Right cardiac atrium (tissue), 5 donors: Measurements from ENCODE around the gene FBXO15. TPM values are rescaled to one million over a fixed set of nuclear protein-coding genes. Genes with fewer than 3 reads are reported as not detected.

Experiments
- ATAC-seq, 2 donors: fragments of 200-7000 bp; cut with Tn5 transposase; one replicate each; pipeline versions ENCODE4 v1.8.0 to v1.9.1; 2020; ENCODE audit warnings: moderate library complexity in 2 of 2, mild to moderate bottlenecking in 1 of 2
- DNase-seq, 3 donors: peaks; one replicate each; pipeline ENCODE4 v3.0.0-alpha.2; 2020
- H3K27ac ChIP-seq: one replicate; pipeline ENCODE4 v1.5.1; 2013; ENCODE audit warnings: mild to moderate bottlenecking, low read length, control low read depth, moderate library complexity
- H3K27me3 ChIP-seq: one replicate; pipeline ENCODE4 v1.6.1; 2013; ENCODE audit not compliant: control insufficient read depth, insufficient read depth
- H3K4me1 ChIP-seq: one replicate; pipeline ENCODE4 v1.6.1; 2013; ENCODE audit warnings: low read length; ENCODE audit not compliant: control insufficient read depth, insufficient read depth
- H3K4me3 ChIP-seq: one replicate; pipeline ENCODE4 v1.5.1; 2013; ENCODE audit warnings: low read length, control low read depth
- H3K9me3 ChIP-seq: one replicate; pipeline ENCODE4 v1.6.1; 2013; ENCODE audit warnings: low read length; ENCODE audit not compliant: control insufficient read depth
- WGBS: extraction: QIAGEN DNeasy Blood & Tissue Kit; methylation state at CpG from one replicate; pipeline ENCODE4 v1.1.7; 2013; 5-methylcytosine and 5-hydroxymethylcytosine counted together
- intact Hi-C, 4 donors: fragments of 100-400 bp; cut with DNase I; formaldehyde crosslinking; loops; one replicate each; pipeline versions ENCODE4 v1.11.0 to v1.14.0; 2022 to 2023
- polyA plus RNA-seq: library from polyadenylated mRNA; stranded (reverse); fragments of 200-250 nt; gene quantifications from one replicate; pipeline ENCODE4 v1.2.3, GENCODE V29; 2013
- total RNA-seq, 4 donors: library from RNA; stranded (reverse); fragmentation: NEBNext Ultra II Directional; extraction: Animal tissue kit (Norgen Biotek cat#: 25700); gene quantifications; one replicate each; pipeline ENCODE4 v1.2.1, GENCODE V29; 2021
- donor health status: healthy with polysubstance abuse.
- donor health status: DM: no; HTN: yes; CAD: no.
- donor health status: DM: no; HTN: no; CAD: no.
- donor health status: DM: no; HTN: yes; CAD: no; lungs with severe emphysema.
- donor health status: DM: yes; HTN: yes; CAD: no.

Gene FBXO15
- total and polyA plus RNA-seq, 5 donors: 0.43 to 1.1 (median 0.50) TPM; not detected in 1

DNA sequence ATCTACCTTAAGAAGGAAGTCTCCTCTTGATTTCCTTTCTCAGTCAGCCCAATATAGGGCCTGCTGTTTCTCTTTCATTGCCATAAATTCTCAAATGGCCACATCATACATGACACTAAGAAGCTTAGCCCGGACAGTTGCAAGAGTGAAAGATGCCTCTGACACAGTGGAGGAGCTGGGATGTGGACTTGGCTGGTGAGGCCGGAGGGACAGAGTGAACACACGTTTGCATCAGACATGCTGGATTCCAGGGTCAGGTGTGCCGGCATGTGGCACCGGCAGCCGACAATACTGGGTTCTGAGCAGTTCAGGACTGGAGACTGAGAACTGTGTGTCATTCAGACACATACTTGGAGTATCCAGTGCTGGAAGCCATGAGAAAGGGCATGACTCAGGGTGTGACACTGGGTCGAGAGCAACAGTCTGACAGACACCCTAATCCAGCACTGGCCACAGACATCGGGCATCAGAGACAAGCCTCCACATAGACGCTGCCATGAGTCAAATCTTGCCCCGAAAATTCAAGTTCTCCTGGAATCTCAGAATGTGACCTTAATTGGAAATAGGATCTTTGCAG is 32.1 kb upstream of the FBXO15 start:
- Histone ChIP-seq H3K27me3 (no peaks in the 10 kb centered on the region), H3K27ac (no peak overlapping the region), H3K9me3 (no peaks in the 10 kb centered on the region), H3K4me1 (no peaks in the 10 kb centered on the region), H3K4me3 (no peak overlapping the region)
- WGBS: 81% methylated on average over 10 of the region's 10 CpGs
- intact Hi-C loops: loop anchor here in 1 of 4 donors (10.0 kb wide), 1 partner anchor 365 kb away; no protein-coding TSS in a partner anchor
- no peak for DNase-seq
- ATAC-seq: no peak

DNA sequence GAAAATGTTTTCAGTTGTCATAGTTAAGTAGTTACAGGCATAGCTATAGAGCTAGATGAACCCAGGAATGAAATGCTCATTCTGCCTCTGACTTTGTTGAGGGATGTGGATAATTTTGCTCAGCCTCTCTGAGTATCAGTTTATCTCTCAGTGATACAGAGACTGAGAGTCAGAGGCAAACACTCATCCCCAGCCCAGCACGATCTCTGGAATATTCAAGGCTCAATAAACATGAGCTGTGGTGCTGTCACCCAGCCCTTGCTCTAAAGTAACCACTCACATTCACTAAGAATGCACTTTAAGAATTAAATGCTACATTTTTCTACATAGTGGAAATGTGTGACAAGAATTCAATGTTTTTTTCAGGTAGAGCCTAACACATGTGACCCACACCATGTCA is 31.2 kb upstream of the FBXO15 start:
- Histone ChIP-seq H3K27ac (no peak overlapping the region), H3K27me3 (no peaks in the 10 kb centered on the region), H3K4me1 (no peaks in the 10 kb centered on the region), H3K9me3 (no peaks in the 10 kb centered on the region), H3K4me3 (no peak overlapping the region)
- DNase-seq (no peak), ATAC-seq (no peak)
- intact Hi-C loops: no loop called here
- WGBS: 75% methylated on average over 1 of the region's 1 CpG

DNA sequence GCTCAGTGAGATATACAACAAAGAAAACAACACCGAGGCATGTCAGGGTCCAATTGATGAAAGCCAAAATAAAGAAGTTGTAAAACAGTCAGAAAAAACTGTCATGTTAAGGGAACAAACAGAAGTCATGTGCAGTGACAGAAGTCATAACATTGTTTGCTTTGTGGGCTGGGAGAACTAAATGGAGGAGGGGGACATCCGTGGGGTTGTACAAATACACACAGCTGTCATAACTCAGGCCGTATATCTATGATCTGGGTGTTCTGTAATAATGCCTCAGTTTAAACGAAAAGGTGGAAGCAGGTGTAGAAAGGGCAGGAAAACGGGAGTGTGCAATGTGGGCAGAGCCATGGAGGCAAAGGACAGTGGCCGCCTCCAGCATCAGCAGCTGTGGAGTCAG is 28.0 kb upstream of the FBXO15 start:
- Histone ChIP-seq H3K27ac (no peak overlapping the region), H3K9me3 (no peaks in the 10 kb centered on the region), H3K27me3 (no peaks in the 10 kb centered on the region), H3K4me3 (no peak overlapping the region), H3K4me1 (no peaks in the 10 kb centered on the region)
- WGBS: 71% methylated on average over 6 of the region's 6 CpGs
- ATAC-seq: no peak
- DNase-seq: no peak
- intact Hi-C loops: no loop called here

DNA sequence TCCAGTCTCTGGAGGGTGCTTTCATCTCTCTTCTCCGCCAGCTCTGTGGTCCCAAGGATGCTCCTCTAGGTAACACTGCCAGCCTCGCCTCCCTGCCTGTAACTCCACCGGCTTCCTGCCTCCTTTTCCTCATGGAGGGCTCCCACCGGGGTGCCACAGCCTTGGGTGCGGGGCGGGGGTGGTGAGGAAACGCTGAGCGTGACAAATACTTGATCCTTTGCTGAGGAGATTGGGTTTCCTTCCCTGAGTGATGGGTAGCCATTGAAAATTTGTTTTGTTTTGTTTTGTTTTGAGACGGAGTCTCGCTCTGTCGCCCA is 25.8 kb upstream of the FBXO15 start:
- H3K9me3 ChIP-seq: no peaks in the 10 kb centered on the region
- no peak overlapping the region for H3K4me3 ChIP-seq
- intact Hi-C loops: no loop called here
- DNase-seq (peak in 1 of 3 donors; percentile 56), ATAC-seq (no peak)
- 89% methylated on average over 11 of the region's 11 CpGs for WGBS
- H3K27ac ChIP-seq: no peak overlapping the region
- no peaks in the 10 kb centered on the region for H3K4me1 ChIP-seq
- no peaks in the 10 kb centered on the region for H3K27me3 ChIP-seq

DNA sequence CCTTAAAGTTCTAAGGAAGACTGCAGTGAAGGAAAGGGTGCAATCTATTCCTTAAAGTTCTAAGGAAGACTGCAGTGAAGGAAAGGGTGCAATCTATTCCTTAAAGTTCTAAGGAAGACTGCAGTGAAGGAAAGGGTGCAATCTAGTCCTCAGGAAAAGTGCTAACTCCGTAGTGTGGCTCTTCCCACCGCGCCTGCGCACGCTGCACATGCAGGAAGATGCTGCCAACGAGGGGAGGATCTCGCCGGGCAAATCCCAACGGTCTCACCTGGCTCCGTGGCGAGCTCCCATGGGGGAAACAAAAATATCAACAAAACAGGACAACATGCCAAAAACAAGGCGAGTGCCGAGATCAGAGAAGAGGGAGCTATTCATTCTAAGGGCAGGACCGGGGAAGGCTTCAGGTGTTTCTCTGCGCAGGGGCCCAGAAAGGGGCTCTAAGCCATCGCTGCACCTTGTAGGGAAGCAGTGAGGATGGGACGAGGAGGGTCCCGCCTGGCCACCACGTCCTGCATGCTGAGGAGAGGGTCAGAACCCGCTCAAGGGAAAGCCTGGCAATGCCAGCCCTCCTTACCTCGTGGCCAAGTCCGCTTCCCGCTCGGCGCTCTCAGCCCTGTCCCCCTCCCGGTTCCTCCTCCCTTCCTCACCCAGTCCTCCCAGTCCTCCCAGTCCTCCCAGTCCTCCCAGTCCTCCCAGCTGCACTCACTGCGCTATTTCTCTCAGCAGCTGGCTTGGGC is 25.2 kb upstream of the FBXO15 start:
- H3K27me3 ChIP-seq: no peaks in the 10 kb centered on the region
- ATAC-seq (peak in 1 of 2 donors; percentile 26), DNase-seq (no peak)
- WGBS: 84% methylated on average over 27 of the region's 27 CpGs
- H3K9me3 ChIP-seq: no peaks in the 10 kb centered on the region
- no peak overlapping the region for H3K27ac ChIP-seq
- no peak overlapping the region for H3K4me3 ChIP-seq
- intact Hi-C loops: no loop called here
- no peaks in the 10 kb centered on the region for H3K4me1 ChIP-seq

DNA sequence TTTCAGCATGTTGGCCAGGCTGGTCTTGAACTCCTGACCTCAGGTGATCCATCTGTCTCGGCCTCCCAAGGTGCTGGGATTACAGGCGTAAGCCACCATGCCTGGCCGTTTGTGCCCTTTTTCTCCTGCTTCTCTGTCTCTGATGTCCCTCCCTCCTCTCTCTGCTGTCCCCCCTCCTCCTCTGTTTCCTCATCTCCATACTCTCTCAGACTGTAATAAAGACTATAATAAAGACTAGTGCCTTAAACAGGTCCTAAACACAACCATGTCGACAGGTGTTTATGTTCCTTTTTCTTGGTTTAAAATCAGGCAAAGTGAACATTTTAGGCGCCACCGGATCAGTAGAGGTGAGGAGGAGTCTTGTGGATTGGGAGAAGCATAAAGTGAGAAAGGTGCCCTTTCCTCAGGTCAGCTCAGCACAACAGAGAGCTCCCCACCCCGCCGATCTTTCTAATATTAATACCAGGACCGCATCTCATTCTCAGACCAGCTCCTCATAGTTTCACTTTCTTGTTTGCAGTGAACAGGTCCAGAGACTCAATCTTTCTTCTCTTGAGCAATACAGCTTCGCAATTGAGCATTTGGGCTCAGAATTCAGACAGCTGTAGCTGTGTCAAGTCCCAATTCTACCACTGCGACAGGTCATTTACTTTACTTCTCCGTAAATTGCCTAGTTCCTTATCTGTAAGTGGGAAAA is 24.4 kb upstream of the FBXO15 start:
- no peak overlapping the region for H3K27ac ChIP-seq
- no peak overlapping the region for H3K4me3 ChIP-seq
- no peaks in the 10 kb centered on the region for H3K4me1 ChIP-seq
- DNase-seq (no peak), ATAC-seq (no peak)
- no peaks in the 10 kb centered on the region for H3K9me3 ChIP-seq
- 65% methylated on average over 12 of the region's 12 CpGs for WGBS
- H3K27me3 ChIP-seq: no peaks in the 10 kb centered on the region
- intact Hi-C loops: no loop called here

DNA sequence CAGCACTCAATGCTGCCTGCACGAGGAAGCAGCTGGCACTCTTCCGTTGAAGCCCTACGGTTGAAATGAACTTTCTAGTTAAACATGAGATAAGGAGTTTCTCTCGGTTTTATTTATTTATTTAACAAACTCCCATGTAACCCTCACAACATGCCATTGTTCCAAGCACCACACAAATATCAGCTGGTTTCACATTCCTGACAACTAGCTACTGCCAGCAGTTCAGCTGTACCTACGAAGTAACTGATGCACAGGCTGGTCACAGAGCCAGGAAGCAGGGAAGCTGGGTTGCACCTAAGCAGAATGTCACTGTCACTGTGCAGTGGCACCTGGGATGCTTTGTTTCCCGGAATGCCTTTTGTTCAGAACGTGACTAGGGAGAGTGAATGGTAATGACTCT is 18.8 kb upstream of the FBXO15 start:
- no peak overlapping the region for H3K27ac ChIP-seq
- WGBS: 49% methylated on average over 7 of the region's 7 CpGs
- H3K4me1 ChIP-seq: peaks cover 2% of the 10 kb centered on the region
- no peak overlapping the region for H3K4me3 ChIP-seq
- no peak for ATAC-seq
- no peak for DNase-seq
- intact Hi-C loops: no loop called here
- H3K27me3 ChIP-seq: no peaks in the 10 kb centered on the region
- no peaks in the 10 kb centered on the region for H3K9me3 ChIP-seq

DNA sequence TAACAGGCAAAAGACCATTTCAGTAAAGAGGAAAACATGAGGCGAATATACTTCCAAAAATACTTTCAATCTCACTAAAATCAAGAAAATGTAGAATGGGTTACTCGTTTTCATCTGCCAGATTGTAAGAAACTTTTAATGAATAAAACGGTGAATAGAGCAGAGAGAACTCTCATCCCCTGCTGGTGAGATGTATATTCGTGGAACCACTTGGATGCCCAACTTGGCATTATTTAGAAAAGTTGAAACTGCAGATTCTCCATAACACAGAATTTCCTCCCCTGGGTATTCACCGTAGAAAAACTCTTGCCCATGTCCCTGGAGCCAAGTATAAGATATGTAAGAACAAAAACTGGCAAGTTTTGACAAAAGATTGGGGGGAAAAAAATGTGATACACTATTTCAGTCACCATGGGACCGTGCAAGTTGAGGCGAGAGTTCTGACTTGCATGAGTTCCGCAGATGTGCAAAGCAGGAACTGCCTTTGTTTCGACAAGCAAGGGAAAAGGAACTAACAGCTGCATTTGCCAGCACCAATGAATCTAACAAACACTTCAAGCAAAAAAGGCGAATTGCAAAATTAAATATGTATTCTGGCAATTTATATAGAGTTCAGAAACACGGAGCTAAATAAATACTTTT is 15.5 kb upstream of the FBXO15 start:
- no peak for ATAC-seq
- H3K27me3 ChIP-seq: no peaks in the 10 kb centered on the region
- H3K9me3 ChIP-seq: no peaks in the 10 kb centered on the region
- peaks cover 2% of the 10 kb centered on the region for H3K4me1 ChIP-seq
- WGBS: 69% methylated on average over 11 of the region's 11 CpGs
- DNase-seq: no peak
- no peak overlapping the region for H3K27ac ChIP-seq
- intact Hi-C loops: no loop called here
- H3K4me3 ChIP-seq: no peak overlapping the region

DNA sequence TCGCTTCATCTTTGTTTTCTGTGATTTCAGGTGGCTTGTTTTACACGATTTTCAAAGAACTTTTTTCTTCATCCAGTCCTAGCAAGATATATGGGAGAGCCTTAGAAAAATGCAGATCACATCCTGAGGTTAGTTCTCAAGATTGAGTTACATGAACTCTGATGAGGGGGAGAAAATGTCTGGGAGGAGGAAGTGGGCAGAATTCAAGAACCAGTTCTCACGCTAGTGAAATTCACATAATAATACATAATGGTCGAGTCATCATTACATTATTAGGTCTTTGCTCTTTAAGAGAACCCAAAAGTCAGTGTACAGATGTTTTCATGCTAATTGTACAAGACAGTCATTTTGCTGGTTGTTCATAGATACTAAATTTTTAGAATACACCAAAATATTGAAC is 7.6 kb upstream of the FBXO15 start:
- Histone ChIP-seq H3K9me3 (no peaks in the 10 kb centered on the region), H3K4me3 (no peak overlapping the region), H3K27me3 (no peaks in the 10 kb centered on the region), H3K27ac (no peak overlapping the region), H3K4me1 (peaks cover 5% of the 10 kb centered on the region)
- 83% methylated on average over 4 of the region's 4 CpGs for WGBS
- intact Hi-C loops: no loop called here
- no peak for DNase-seq
- ATAC-seq: no peak

DNA sequence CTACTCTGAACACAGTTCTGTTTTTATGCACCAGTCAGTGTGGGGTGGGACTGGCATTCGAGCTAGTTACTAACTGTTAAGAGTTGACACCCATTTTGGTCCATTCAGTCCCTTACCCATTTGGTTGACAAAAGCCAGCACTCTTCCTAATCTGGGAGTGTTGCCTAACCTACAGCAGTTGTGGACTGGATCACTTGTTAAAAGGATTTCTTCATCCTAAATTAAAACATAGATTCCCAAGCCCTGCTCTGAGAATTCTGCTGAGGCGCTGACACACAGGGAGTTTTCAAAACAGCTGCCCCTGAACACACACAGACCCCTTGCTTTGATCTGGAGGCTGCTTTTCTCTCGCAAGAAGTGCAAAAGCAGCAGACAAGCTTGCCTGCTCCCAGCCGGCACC is 7.1 kb upstream of the FBXO15 start:
- 90% methylated on average over 4 of the region's 4 CpGs for WGBS
- Histone ChIP-seq H3K27me3 (no peaks in the 10 kb centered on the region), H3K4me1 (peaks cover 5% of the 10 kb centered on the region), H3K4me3 (no peak overlapping the region), H3K9me3 (no peaks in the 10 kb centered on the region), H3K27ac (no peak overlapping the region)
- DNase-seq (no peak), ATAC-seq (no peak)
- intact Hi-C loops: no loop called here

DNA sequence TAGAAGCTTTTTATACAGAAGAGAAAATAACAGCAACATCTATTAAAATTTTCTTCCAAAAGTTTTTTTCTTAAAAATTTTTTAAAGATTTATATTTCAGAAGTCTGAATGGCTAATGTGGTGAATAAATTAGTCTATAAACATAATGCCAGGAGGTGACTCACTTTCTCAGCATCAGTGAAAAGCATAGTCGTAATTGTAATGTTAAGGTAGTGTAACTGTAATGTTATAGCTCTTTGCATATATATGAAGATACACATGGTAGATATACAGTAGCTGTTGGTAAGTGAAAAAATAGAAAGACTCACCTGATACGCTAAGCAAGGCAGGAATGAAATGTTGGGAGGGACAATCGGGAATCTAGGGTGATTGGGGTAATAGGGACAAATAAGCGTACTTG is 6.2 kb upstream of the FBXO15 start:
- intact Hi-C loops: no loop called here
- H3K4me1 ChIP-seq: peaks cover 5% of the 10 kb centered on the region
- 94% methylated on average over 4 of the region's 4 CpGs for WGBS

More for the DNA sequence above, 6.2 kb upstream of the FBXO15 start:
- H3K4me3 ChIP-seq: no peak overlapping the region
- no peak overlapping the region for H3K27ac ChIP-seq
- no peaks in the 10 kb centered on the region for H3K9me3 ChIP-seq
- no peak for ATAC-seq
- DNase-seq: no peak
- no peaks in the 10 kb centered on the region for H3K27me3 ChIP-seq
